Measurements from ENCODE around the gene GPLD1.

GRCh38 chr6:24529985-24530384, 40.6 kb upstream of the GPLD1 start:
- no peak for TF ChIP-seq CTCF (conservative IDR thresholded peaks at IDR 0.05)
- no peak for TF ChIP-seq ZFX (IDR thresholded peaks at IDR 0.05)
